Keratinocyte (primary cell): ENCODE results near the gene RNF39. TPM values are rescaled to one million over a fixed set of nuclear protein-coding genes. Genes with fewer than 3 reads are reported as not detected.

Source experiments
- DNase-seq: peaks from one replicate; pipeline ENCODE4 v3.0.0-alpha.2; 2011; ENCODE audit warnings: low read depth, missing footprints, low spot score
- FAIRE-seq: peaks from 2 replicates; lab custom pipeline; 2011; peaks lifted over from hg19 to GRCh38; lab: Jason Lieb, UNC
- H2AFZ ChIP-seq: 2 replicates; pipeline ENCODE4 v1.6.0; 2012; ENCODE audit warnings: low read length, control low read depth, inconsistent platforms; ENCODE audit not compliant: control insufficient read depth
- H3K27ac ChIP-seq: 2 replicates; pipeline ENCODE4 v1.5.1; 2011; ENCODE audit warnings: low read length; ENCODE audit not compliant: control insufficient read depth, insufficient read depth
- H3K27me3 ChIP-seq: 3 replicates; pipeline ENCODE4 v1.6.0; 2011; ENCODE audit warnings: low read length; ENCODE audit not compliant: control insufficient read depth, insufficient read depth; ENCODE audit errors: extremely low read depth
- H3K36me3 ChIP-seq, 2 experiments: 2 replicates in 1 of 2; 3 replicates in 1 of 2; pipeline ENCODE4 v1.5.1; 2011; ENCODE audit warnings: low read length in 2 of 2, mild to moderate bottlenecking in 1 of 2; ENCODE audit not compliant: control insufficient read depth in 2 of 2, insufficient read depth in 2 of 2; ENCODE audit errors: extremely low read depth in 1 of 2
- H3K4me1 ChIP-seq: 3 replicates; pipeline ENCODE4 v1.5.1; 2011; ENCODE audit warnings: low read length; ENCODE audit not compliant: control insufficient read depth, insufficient read depth; ENCODE audit errors: extremely low read depth
- H3K4me2 ChIP-seq: 3 replicates; pipeline ENCODE4 v1.6.0; 2011; ENCODE audit warnings: low read depth, low read length; ENCODE audit not compliant: control insufficient read depth, insufficient read depth; ENCODE audit errors: extremely low read depth
- H3K4me3 ChIP-seq, 3 experiments: fragments of 200-600 bp in 1 of 3; sonication (generic) in 1 of 3; 2 replicates in 2 of 3; 3 replicates in 1 of 3; pipeline ENCODE4 v1.5.1; 2011 to 2016; ENCODE audit warnings: low read length in 3 of 3, mild to moderate bottlenecking in 3 of 3, control low read depth in 2 of 3, inconsistent platforms in 1 of 3, low read depth in 1 of 3, mixed read lengths in 1 of 3, mixed run types in 1 of 3, moderate library complexity in 1 of 3; ENCODE audit not compliant: control insufficient read depth in 2 of 3, insufficient read depth in 2 of 3; ENCODE audit errors: extremely low read depth in 1 of 3
- H3K79me2 ChIP-seq: 2 replicates; pipeline ENCODE4 v1.6.0; 2012; ENCODE audit warnings: low read length; ENCODE audit not compliant: control insufficient read depth, insufficient read depth
- H3K9ac ChIP-seq: 3 replicates; pipeline ENCODE4 v1.6.0; 2011; ENCODE audit warnings: low read length; ENCODE audit not compliant: control insufficient read depth, insufficient read depth; ENCODE audit errors: extremely low read depth
- H3K9me1 ChIP-seq: 3 replicates; pipeline ENCODE4 v1.6.0; 2011; ENCODE audit warnings: low read length; ENCODE audit not compliant: control insufficient read depth, insufficient read depth; ENCODE audit errors: extremely low read depth
- H3K9me3 ChIP-seq: 2 replicates; pipeline ENCODE4 v1.5.1; 2012; ENCODE audit warnings: low read depth, low read length; ENCODE audit not compliant: control insufficient read depth
- H4K20me1 ChIP-seq: 3 replicates; pipeline ENCODE4 v1.6.0; 2011; ENCODE audit warnings: low read length; ENCODE audit not compliant: control insufficient read depth, insufficient read depth; ENCODE audit errors: extremely low read depth
- CTCF ChIP-seq, 3 experiments: IDR thresholded peaks in 1 of 3; conservative IDR thresholded peaks in 1 of 3; optimal IDR thresholded peaks in 1 of 3; 2 replicates in 2 of 3; 3 replicates in 1 of 3; pipeline versions ENCODE3 to v1.5.1; 2011; ENCODE audit warnings: low read length in 3 of 3, mild to moderate bottlenecking in 3 of 3, moderate library complexity in 2 of 3, control low read depth in 1 of 3, inconsistent platforms in 1 of 3; ENCODE audit not compliant: insufficient read depth in 2 of 3; ENCODE audit errors: extremely low read depth in 1 of 3
- EZH2 ChIP-seq: IDR thresholded peaks from one replicate; pipeline ENCODE4 v1.6.1; 2012; ENCODE audit warnings: inconsistent platforms, mild to moderate bottlenecking, low read length, moderate library complexity
- dilution Hi-C: fragments of 300-500 bp; cut with MboI; formaldehyde crosslinking; loops from one replicate; pipeline ENCODE4 v1.7.0; 2020; ENCODE audit warnings: low sequenced_read_pairs; ENCODE audit not compliant: extremely low pct_ligation_motif_present
- polyA plus RNA-seq, 5 experiments: library from polyadenylated mRNA; depleted of rRNA in 3 of 5; stranded (reverse) in 3 of 5; stranded (forward) in 1 of 5; unstranded in 1 of 5; fragments of >200 nt; gene quantifications; 1 replicate in 1 of 5; 2 replicates in 3 of 5; 3 replicates in 1 of 5; pipeline versions ENCODE4 v1.2.1 to v1.2.3, GENCODE V29; 2011 to 2012; ENCODE audit warnings: missing spikeins in 2 of 5, low read depth in 1 of 5, low replicate concordance in 1 of 5

The RNF39 gene
- polyA plus RNA-seq, 1 donor (not counting 4 experiments of a cell fraction or from before 2014, with no cell fraction given), result 4.4 TPM

- H3K9me3 ChIP-seq, result no peaks in the 10 kb centered on the region
- H3K4me2 ChIP-seq, result no peak overlapping the region
- H3K27ac ChIP-seq, result no peak overlapping the region
- FAIRE-seq (no peak), DNase-seq (no peak)
- dilution Hi-C loops, result no loop called here
- H3K36me3 ChIP-seq, result peaks cover 0 to 7% of the 10 kb centered on the region in 2 experiments
- TF ChIP-seq CTCF (optimal IDR thresholded peaks at IDR 0.05 in 1 of 3, IDR thresholded peaks at IDR 0.05 in 1 of 3, conservative IDR thresholded peaks at IDR 0.05 in 1 of 3; ENCODE audit: extremely low read depth in 1 of 3, insufficient read depth in 2 of 3, low read length in 3 of 3), result no peak
- TF ChIP-seq EZH2, result no peak
- no peak overlapping the region for H3K9ac ChIP-seq
- H2AFZ ChIP-seq, result no peak overlapping the region
- no peaks in the 10 kb centered on the region for H4K20me1 ChIP-seq
- H3K27me3 ChIP-seq, result no peaks in the 10 kb centered on the region
- H3K4me3 ChIP-seq, result no peak overlapping the region
- peaks cover 7% of the 10 kb centered on the region for H3K4me1 ChIP-seq
- H3K9me1 ChIP-seq, result no peaks in the 10 kb centered on the region
- peaks cover 4% of the 10 kb centered on the region for H3K79me2 ChIP-seq
Observed at GRCh38 chr6:30055513-30055912, 20.1 kb downstream of the RNF39 start.

- Histone ChIP-seq H3K9me3 (no peaks in the 10 kb centered on the region), H4K20me1 (no peaks in the 10 kb centered on the region), H3K9ac (no peak overlapping the region), H3K36me3 (peaks cover 0 to 7% of the 10 kb centered on the region in 2 experiments), H3K27ac (no peak overlapping the region), H3K27me3 (no peaks in the 10 kb centered on the region), H2AFZ (no peak overlapping the region), H3K4me1 (no peaks in the 10 kb centered on the region), H3K4me2 (no peak overlapping the region), H3K9me1 (no peaks in the 10 kb centered on the region), H3K79me2 (no peaks in the 10 kb centered on the region), H3K4me3 (no peak overlapping the region)
- FAIRE-seq (no peak), DNase-seq (no peak)
- dilution Hi-C loops, result no loop called here
- TF ChIP-seq CTCF (optimal IDR thresholded peaks at IDR 0.05 in 1 of 3, IDR thresholded peaks at IDR 0.05 in 1 of 3, conservative IDR thresholded peaks at IDR 0.05 in 1 of 3; ENCODE audit: extremely low read depth in 1 of 3, insufficient read depth in 2 of 3, low read length in 3 of 3) (no peak), EZH2 (no peak)
Observed at GRCh38 chr6:30053682-30054081, 21.9 kb downstream of the RNF39 start.
